22Rv1 (cell line): ENCODE data around the gene VWF.
A peak's percentile ranks its signal among the peaks of the same experiment; 100 is the strongest.

Source experiments
- CTCF ChIP-seq: fragments of 450-650 bp; IDR thresholded peaks from 2 replicates; pipeline ENCODE4 v1.5.1; 2017; ENCODE audit warnings: mild to moderate bottlenecking
- ZFX ChIP-seq: fragments of 450-650 bp; IDR thresholded peaks from 2 replicates; pipeline ENCODE4 v1.6.1; 2017; ENCODE audit warnings: antibody characterized with exemption, borderline replicate concordance

GRCh38 chr12:5912437-5913334 lies 211.8 kb downstream of the VWF start:
- TF ChIP-seq CTCF, result peak; percentile 74
- TF ChIP-seq ZFX, result no peak
